Measurements from ENCODE around the gene EPHX1. TPM values are rescaled to one million over a fixed set of nuclear protein-coding genes. Genes with fewer than 3 reads are reported as not detected.

EPHX1 gene
- total RNA-seq, 1 experiment from 2014 or later = 35.8 TPM

GRCh38 chr1:225888289-225888897, 78.5 kb downstream of the EPHX1 start:
- no peaks in the 10 kb centered on the region for H3K27me3 Mint-ChIP-seq (ENCODE audit: insufficient read depth, unreplicated experiment)
- intact Hi-C loops (cut with micrococcal nuclease) = no loop called here
- no peak for DNase-seq (ENCODE audit: unreplicated experiment)
- H3K4me1 Mint-ChIP-seq (ENCODE audit: insufficient read depth, unreplicated experiment) = peaks cover 13% of the 10 kb centered on the region
- no peaks in the 10 kb centered on the region for H3K9me3 Mint-ChIP-seq (ENCODE audit: unreplicated experiment)
- no peak for TF ChIP-seq CTCF (IDR thresholded peaks at IDR 0.05; ENCODE audit: unreplicated experiment)
- H3K27ac Mint-ChIP-seq (ENCODE audit: low read depth, unreplicated experiment) = no peak overlapping the region
- ChIA-PET CTCF (interaction anchor here (0.8 to 1.1 kb wide), 3 partner anchors 20 to 99 kb away, joined by 3 to 4 read pairs (median 3); no protein-coding TSS in a partner anchor), POLR2A (interaction anchor here (1.0 to 3.3 kb wide), 6 partner anchors 9 to 78 kb away, joined by 3 to 11 read pairs (median 4); partner anchors contain the start of genes EPHX1 and PYCR2)
- H3K4me3 Mint-ChIP-seq (ENCODE audit: unreplicated experiment) = no peak overlapping the region
- no peaks in the 10 kb centered on the region for H3K36me3 Mint-ChIP-seq (ENCODE audit: insufficient read depth, unreplicated experiment)
- BruUV-seq (replicated peaks) = no TSS peak

- H3K36me3 Mint-ChIP-seq (ENCODE audit: insufficient read depth, unreplicated experiment) = no peaks in the 10 kb centered on the region
- TF ChIP-seq CTCF (IDR thresholded peaks at IDR 0.05; ENCODE audit: unreplicated experiment) = no peak
- POLR2A ChIA-PET = interaction anchor here (1.0 to 3.3 kb wide), 6 partner anchors 8 to 79 kb away, joined by 3 to 11 read pairs (median 4); partner anchors contain the start of genes EPHX1 and PYCR2
- H3K4me1 Mint-ChIP-seq (ENCODE audit: insufficient read depth, unreplicated experiment) = peaks cover 7% of the 10 kb centered on the region
- intact Hi-C loops (cut with micrococcal nuclease) = no loop called here
- no peaks in the 10 kb centered on the region for H3K9me3 Mint-ChIP-seq (ENCODE audit: unreplicated experiment)
- H3K27ac Mint-ChIP-seq (ENCODE audit: low read depth, unreplicated experiment) = no peak within 1 kb of the TSS
- DNase-seq (ENCODE audit: unreplicated experiment) = no peak
- BruUV-seq (replicated peaks) = no TSS peak
- no peak within 1 kb of the TSS for H3K4me3 Mint-ChIP-seq (ENCODE audit: unreplicated experiment)
- no peaks in the 10 kb centered on the region for H3K27me3 Mint-ChIP-seq (ENCODE audit: insufficient read depth, unreplicated experiment)
- CTCF ChIA-PET = interaction anchor here (0.6 to 1.1 kb wide), 6 partner anchors 8 to 119 kb away, joined by 3 to 4 read pairs (median 3); no protein-coding TSS in a partner anchor
These were observed 79.1 kb downstream of the EPHX1 start, which contains the start of gene LEFTY1 for GRCh38 chr1:225888898-225889601. TSS of gene LEFTY1 (minus strand) at chr1:225889146. CDS start at chr1:225889066, 80 bp downstream.

- H3K9me3 Mint-ChIP-seq (ENCODE audit: unreplicated experiment) = no peaks in the 10 kb centered on the region
- no peak for TF ChIP-seq CTCF (IDR thresholded peaks at IDR 0.05; ENCODE audit: unreplicated experiment)
- H3K4me3 Mint-ChIP-seq (ENCODE audit: unreplicated experiment) = no peak overlapping the region
- BruUV-seq (replicated peaks) = no TSS peak
- intact Hi-C loops (cut with micrococcal nuclease) = no loop called here
- H3K4me1 Mint-ChIP-seq (ENCODE audit: insufficient read depth, unreplicated experiment) = peaks cover 5% of the 10 kb centered on the region
- H3K27ac Mint-ChIP-seq (ENCODE audit: low read depth, unreplicated experiment) = no peak overlapping the region
- no peak for DNase-seq (ENCODE audit: unreplicated experiment)
- no peaks in the 10 kb centered on the region for H3K27me3 Mint-ChIP-seq (ENCODE audit: insufficient read depth, unreplicated experiment)
- H3K36me3 Mint-ChIP-seq (ENCODE audit: insufficient read depth, unreplicated experiment) = no peaks in the 10 kb centered on the region
- CTCF ChIA-PET = interaction anchor here (1.0 to 1.1 kb wide), 3 partner anchors 12 to 55 kb away, joined by 3 read pairs; no protein-coding TSS in a partner anchor
- POLR2A ChIA-PET = interaction anchor here (1.1 to 3.3 kb wide), 3 partner anchors 7 to 80 kb away, joined by 3 to 11 read pairs (median 4); partner anchors contain the start of gene EPHX1
These were observed 79.8 kb downstream of the EPHX1 start for GRCh38 chr1:225889743-225890142.

Data from MCF 10A (cell line).